ENCODE data around the gene TMPRSS12.
"Not testable (repeated sequence)": the region's sequence is repeated elsewhere in the genome, so short reads cannot be mapped to it uniquely, and the experiment has no call there.

- not testable (repeated sequence) for TF ChIP-seq CTCF, POLR2A (IDR thresholded peaks at IDR 0.05)
These were observed 87.8 kb downstream of the TMPRSS12 start for GRCh38 chr12:50930477-50930876.
